Vagina (tissue), 2 donors: ENCODE measurements around the gene MFRP. TPM values are rescaled to one million over a fixed set of nuclear protein-coding genes. Genes with fewer than 3 reads are reported as not detected.

ENCODE experiments used
- DNase-seq, 2 donors: peaks; one replicate each; pipeline ENCODE4 v3.0.0-alpha.2; 2017; ENCODE audit errors: extremely low spot score in 2 of 2
- H3K27ac ChIP-seq: fragments of 200-600 bp; sonication (generic); one replicate; pipeline ENCODE4 v1.5.1; 2019
- H3K27me3 ChIP-seq: fragments of 200-600 bp; sonication (generic); one replicate; pipeline ENCODE4 v1.5.1; 2019
- H3K36me3 ChIP-seq, 2 donors: fragments of 200-600 bp; sonication (generic); one replicate each; pipeline ENCODE4 v1.5.1; 2017 to 2019
- H3K4me1 ChIP-seq: fragments of 200-600 bp; sonication (generic); one replicate; pipeline ENCODE4 v1.5.1; 2019
- H3K4me3 ChIP-seq, 2 donors: fragments of 200-600 bp; sonication (generic); 1 replicate in 1 of 2; 2 replicates in 1 of 2; pipeline ENCODE4 v1.5.1; 2016 to 2019
- H3K9me3 ChIP-seq: fragments of 200-600 bp; sonication (generic); one replicate; pipeline ENCODE4 v1.5.1; 2019
- CTCF ChIP-seq, 3 experiments: fragments of 450-650 bp in 2 of 3; fragments of 200-600 bp in 1 of 3; sonication (generic) in 1 of 3; IDR thresholded peaks; one replicate each; pipeline ENCODE4 v1.5.1; 2017 to 2019; ENCODE audit warnings: antibody characterized with exemption in 3 of 3, mild to moderate bottlenecking in 2 of 3, moderate library complexity in 2 of 3
- POLR2A ChIP-seq, 2 donors: fragments of 450-650 bp; IDR thresholded peaks; one replicate each; pipeline ENCODE4 v1.6.1; 2017; ENCODE audit warnings: antibody characterized with exemption in 2 of 2, mild to moderate bottlenecking in 2 of 2, moderate library complexity in 2 of 2
- POLR2AphosphoS5 ChIP-seq, 2 donors: sonication (generic); formaldehyde crosslinking; IDR thresholded peaks; one replicate each; pipeline ENCODE4 v1.9.0; 2017; ENCODE audit warnings: antibody characterized with exemption in 2 of 2, mild to moderate bottlenecking in 2 of 2, low read depth in 1 of 2; ENCODE audit not compliant: insufficient read depth in 1 of 2
- intact Hi-C: fragments of 100-400 bp; cut with DNase I; formaldehyde crosslinking; loops from one replicate; pipeline ENCODE4 v1.15.1; 2023
- total RNA-seq: library from RNA; depleted of rRNA; stranded (reverse); fragments of >200 nt; gene quantifications from one replicate; pipeline ENCODE4 v1.2.3, GENCODE V29; 2016

The MFRP gene
- total RNA-seq, 1 donor from 2014 or later: not detected

DNA sequence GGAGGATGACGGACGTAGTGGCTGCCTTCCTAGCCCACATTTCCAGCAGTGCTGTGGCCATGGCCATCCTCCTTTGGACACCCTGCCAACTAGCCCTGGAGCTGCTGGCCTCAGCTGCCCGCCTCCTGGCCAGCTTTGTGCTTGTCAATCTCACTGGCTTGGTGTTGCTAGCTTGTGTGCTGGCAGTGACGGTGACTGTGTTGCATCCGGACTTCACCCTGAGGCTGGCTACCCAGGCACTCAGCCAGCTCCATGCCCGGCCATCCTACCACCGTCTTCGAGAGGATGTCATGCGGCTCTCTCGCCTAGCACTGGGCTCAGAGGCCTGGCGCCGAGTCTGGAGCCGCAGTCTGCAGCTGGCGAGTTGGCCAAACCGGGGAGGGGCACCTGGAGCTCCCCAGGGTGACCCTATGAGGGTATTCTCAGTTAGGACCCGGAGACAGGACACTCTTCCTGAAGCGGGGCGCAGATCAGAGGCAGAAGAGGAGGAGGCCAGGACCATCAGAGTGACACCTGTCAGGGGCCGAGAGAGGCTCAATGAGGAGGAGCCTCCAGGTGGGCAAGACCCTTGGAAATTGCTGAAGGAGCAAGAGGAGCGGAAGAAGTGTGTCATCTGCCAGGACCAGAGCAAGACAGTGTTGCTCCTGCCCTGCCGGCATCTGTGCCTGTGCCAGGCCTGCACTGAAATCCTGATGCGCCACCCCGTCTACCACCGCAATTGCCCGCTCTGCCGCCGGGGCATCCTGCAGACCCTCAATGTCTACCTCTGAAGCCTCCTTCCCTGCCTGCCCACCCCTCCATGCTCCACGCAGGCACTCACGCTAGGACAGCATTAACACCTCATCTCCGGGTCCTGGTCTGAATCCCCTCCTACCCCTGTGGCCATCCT, 10.6 kb downstream of the MFRP start:
- peaks cover 51% of the 10 kb centered on the region for H3K4me1 ChIP-seq
- DNase-seq: no peak

DNA sequence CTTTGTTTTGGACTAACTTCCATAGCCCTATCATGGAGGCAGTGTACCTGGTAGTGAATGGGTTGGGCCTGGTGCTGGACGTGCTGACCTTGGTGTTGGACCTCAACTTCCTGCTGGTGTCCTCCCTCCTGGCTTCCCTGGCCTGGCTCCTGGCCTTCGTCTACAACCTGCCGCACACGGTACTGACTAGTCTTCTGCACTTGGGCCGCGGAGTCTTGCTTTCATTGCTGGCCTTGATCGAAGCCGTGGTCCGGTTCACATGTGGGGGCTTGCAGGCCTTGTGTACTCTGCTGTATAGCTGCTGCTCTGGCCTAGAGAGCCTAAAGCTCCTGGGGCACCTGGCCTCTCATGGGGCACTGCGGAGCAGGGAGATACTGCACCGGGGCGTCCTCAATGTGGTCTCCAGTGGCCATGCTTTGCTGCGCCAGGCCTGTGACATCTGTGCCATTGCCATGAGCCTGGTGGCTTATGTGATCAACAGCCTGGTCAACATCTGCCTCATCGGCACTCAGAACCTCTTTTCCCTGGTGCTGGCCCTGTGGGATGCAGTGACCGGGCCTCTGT, 11.3 kb downstream of the MFRP start:
- Histone ChIP-seq H3K27me3 (no peaks in the 10 kb centered on the region), H3K4me3 (peak overlapping the region; percentile 92 to 98), H3K27ac (peak overlapping the region; percentile 87), H3K4me1 (peaks cover 44% of the 10 kb centered on the region), H3K9me3 (no peaks in the 10 kb centered on the region), H3K36me3 (no peaks in the 10 kb centered on the region)
- no peak for DNase-seq
- intact Hi-C loops: loop anchor here (10.0 kb wide), 1 partner anchor 230 kb away; the partner anchor contains the start of genes C2CD2L and DPAGT1
- TF ChIP-seq CTCF (IDR thresholded peaks at IDR 0.05) (no peak), POLR2A (IDR thresholded peaks at IDR 0.05) (no peak), POLR2AphosphoS5 (IDR thresholded peaks at IDR 0.05; ENCODE audit: insufficient read depth in 1 of 2, low read depth in 1 of 2) (no peak)

More for the DNA sequence above, 10.6 kb downstream of the MFRP start:
- intact Hi-C loops: loop anchor here (10.0 kb wide), 1 partner anchor 231 kb away; the partner anchor contains the start of genes C2CD2L and DPAGT1
- Histone ChIP-seq H3K27ac (no peak overlapping the region), H3K4me3 (no peak overlapping the region), H3K27me3 (no peaks in the 10 kb centered on the region), H3K36me3 (no peaks in the 10 kb centered on the region), H3K9me3 (no peaks in the 10 kb centered on the region)
- no peak for TF ChIP-seq POLR2A (IDR thresholded peaks at IDR 0.05)
- no peak for TF ChIP-seq CTCF (IDR thresholded peaks at IDR 0.05)
- TF ChIP-seq POLR2AphosphoS5 (IDR thresholded peaks at IDR 0.05; ENCODE audit: insufficient read depth in 1 of 2, low read depth in 1 of 2): no peak

GRCh38 chr11:119334174-119334930, 12.2 kb downstream of the MFRP start, which contains the start of gene RNF26:
RNF26 (plus strand) TSS chr11:119334527; CDS start chr11:119335123, 596 bp downstream.
- no peaks in the 10 kb centered on the region for H3K36me3 ChIP-seq
- no peaks in the 10 kb centered on the region for H3K9me3 ChIP-seq
- peak in 1 of 2 donors; percentile 99 for DNase-seq
- intact Hi-C loops: loop anchor here (10.0 kb wide), 1 partner anchor 230 kb away; the partner anchor contains the start of genes C2CD2L and DPAGT1
- TF ChIP-seq POLR2AphosphoS5 (IDR thresholded peaks at IDR 0.05; ENCODE audit: insufficient read depth in 1 of 2, low read depth in 1 of 2): peak; percentile 90 to 92
- peak in 1 of 3 experiments; percentile 25 for TF ChIP-seq CTCF (IDR thresholded peaks at IDR 0.05)
- TF ChIP-seq POLR2A (IDR thresholded peaks at IDR 0.05): peak in 1 of 2 donors; percentile 60
- peak within 1 kb of the TSS; percentile 92 to 98 for H3K4me3 ChIP-seq
- H3K4me1 ChIP-seq: peaks cover 35% of the 10 kb centered on the region
- no peaks in the 10 kb centered on the region for H3K27me3 ChIP-seq
- peak within 1 kb of the TSS; percentile 87 for H3K27ac ChIP-seq

- TF ChIP-seq POLR2A (IDR thresholded peaks at IDR 0.05): no peak
- no peak for TF ChIP-seq POLR2AphosphoS5 (IDR thresholded peaks at IDR 0.05; ENCODE audit: insufficient read depth in 1 of 2, low read depth in 1 of 2)
- no peak for TF ChIP-seq CTCF (IDR thresholded peaks at IDR 0.05)
- Histone ChIP-seq H3K27ac (no peak overlapping the region), H3K9me3 (no peaks in the 10 kb centered on the region), H3K4me1 (peaks cover 14% of the 10 kb centered on the region), H3K36me3 (no peaks in the 10 kb centered on the region), H3K27me3 (no peaks in the 10 kb centered on the region), H3K4me3 (no peak overlapping the region)
- intact Hi-C loops: loop anchor here (10.0 kb wide), 1 partner anchor 227 kb away; the partner anchor contains the start of genes C2CD2L and DPAGT1
- no peak for DNase-seq
These were observed 14.3 kb downstream of the MFRP start for GRCh38 chr11:119332111-119332765.
